GM19193 (cell line): ENCODE results near the gene ZDHHC14.

Experiments
- POLR2A ChIP-seq: IDR thresholded peaks from 4 replicates; pipeline ENCODE4 v1.6.1; 2011; ENCODE audit not compliant: insufficient read depth, insufficient read length; ENCODE audit errors: extremely low read depth

ZDHHC14 gene

DNA sequence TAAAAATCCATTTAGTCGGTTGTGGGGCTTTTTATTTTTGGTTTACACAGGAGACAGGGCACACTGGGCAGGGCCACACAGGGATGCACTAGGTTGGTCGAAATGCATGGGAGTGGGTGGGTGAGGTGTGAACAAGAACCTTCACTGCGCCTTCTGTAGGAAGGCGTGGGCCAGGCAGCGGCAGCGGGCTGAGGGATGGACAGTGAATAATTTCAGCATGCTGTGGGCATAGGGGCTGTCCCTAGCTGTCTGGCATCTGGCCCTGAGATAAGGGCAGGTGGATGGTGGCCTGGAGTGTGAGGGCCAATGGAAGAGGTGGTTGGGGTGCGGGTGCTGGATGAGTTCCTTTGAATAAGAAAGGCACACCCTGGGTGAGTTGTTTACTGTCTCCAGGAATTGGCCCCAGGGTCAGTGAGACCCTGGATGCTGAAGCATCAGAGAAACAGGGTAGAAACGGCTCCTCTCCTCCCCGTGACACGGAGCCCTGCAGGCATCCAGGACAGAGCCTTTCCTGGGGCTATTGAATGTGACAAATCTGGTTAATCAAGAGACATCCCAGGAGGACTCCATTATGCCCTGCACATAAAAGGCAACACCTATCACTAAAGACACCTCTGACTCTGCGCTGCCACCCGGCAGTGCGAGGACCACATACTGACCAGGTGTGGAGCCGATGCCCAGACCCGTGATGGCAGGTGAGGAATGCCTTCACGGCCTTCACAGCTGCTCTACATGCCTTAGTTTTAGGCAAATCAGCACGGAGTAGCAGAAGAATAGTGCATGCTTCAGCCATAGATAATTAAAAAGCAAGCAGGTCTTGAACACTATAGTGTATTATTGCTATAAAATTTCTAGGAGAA, 319.0 kb downstream of the ZDHHC14 start:
- no peak for TF ChIP-seq POLR2A

DNA sequence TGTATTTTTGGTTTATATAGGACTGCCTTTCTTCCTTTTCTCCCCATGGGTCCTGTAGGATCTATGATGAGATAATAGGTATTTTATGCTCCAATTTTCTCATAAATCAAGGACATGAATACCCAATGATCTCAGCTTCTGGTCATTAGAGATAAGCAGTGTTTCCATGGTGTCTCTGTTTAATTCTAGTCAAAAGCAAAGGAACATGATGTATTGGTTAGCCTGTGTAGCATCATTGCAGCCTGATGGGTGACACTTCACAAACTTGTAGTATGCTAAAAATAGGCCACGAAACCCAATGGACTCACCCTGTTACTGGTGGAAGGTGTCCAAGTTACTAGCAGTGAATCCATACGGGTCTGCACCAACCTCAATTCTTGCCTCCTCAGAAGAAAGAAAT, 325.9 kb downstream of the ZDHHC14 start:
- no peak for TF ChIP-seq POLR2A

DNA sequence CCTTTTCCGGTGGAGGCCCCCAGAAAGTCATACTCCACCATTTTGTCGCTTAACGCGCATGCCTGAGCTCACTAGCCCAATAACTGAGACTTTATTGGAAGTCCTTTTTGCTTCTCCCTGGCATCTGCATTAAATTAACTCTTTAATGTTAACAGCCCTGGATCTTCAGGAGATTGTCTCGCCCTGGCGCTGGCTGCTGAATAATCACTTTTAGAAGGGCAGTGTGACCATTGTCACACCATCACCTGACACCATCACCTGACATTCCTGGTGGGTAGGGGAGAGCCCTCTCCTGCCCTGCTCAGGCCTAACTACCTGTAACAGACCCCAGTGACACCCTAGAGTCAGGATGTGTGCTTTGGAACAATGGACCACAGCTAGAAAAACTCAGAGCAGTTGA, 326.6 kb downstream of the ZDHHC14 start:
- TF ChIP-seq POLR2A, result no peak

DNA sequence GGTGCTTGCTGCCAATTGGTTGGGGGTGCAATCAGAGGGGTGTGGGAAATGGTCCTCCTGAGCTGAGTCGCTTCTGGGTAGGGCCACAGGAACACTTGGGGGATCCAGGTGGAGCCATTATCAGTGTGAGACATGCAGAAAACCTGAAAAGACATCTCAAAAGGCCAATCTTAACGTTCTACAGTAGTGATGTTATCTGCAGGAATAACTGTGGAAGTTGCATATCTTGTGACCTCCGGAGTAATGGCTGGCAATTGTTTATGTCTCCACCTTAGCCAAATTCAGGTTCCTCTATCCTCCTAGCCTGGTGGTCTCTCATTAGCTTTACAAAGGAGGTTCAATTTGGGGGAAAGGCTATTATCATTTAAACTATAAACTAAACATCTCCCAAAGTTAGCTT, 327.2 kb downstream of the ZDHHC14 start:
- no peak for TF ChIP-seq POLR2A

DNA sequence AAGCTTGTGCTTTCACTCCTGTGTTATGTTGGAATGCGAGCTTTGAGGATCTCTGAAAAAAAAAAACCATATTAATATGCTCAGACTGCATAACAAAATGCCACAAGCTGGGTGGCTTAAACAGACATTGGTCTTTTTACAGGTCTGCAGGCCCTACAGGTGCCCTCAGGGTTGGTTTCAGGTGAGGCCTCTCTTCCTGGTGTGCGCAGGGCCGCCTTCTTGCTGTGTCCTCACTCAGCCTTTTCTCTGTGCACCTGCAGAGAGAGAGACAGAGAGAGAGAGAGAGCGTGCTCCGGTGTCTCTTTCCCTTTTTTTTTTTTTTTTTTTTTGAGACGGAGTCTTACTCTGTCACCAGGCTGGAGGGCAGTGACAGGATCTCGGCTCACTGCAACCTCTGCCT, 327.9 kb downstream of the ZDHHC14 start:
- no peak for TF ChIP-seq POLR2A

DNA sequence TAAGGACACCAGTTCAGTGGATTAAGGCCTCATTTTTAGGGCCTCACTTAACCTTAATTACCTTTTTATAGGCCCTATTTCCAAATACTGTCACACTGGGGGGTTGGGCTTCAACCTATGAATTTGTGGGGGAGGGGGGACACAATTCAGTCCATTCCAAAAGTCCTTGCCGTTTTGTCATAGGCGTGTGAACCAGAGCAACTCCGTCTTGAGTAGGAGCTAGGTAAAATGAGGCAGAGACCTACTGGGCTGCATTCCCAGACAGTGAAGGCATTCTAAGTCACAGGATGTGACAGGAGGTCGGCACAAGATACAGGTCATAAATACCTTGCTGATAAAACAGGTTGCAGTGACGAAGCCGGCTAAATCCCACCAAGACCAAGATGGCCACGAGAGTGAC, 328.6 kb downstream of the ZDHHC14 start:
- no peak for TF ChIP-seq POLR2A

DNA sequence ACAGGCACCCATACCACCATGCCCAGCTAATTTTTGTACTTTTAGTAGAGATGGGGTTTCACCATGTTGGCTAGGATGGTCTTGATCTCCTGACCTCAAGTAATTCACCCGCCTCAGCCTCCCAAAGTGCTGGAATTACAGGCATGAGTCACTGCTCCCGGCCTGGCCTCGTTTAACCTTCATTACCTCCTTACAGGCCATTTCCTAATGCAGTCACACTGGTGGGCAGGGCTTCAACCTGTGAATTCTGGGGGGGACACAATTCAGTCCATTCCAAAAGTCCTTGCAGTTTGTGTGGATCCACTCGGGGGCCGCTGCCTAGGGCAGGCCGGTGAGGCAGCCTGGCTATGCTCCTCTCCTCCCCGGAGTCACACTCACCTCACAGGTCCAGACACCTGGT, 329.6 kb downstream of the ZDHHC14 start:
- no peak for TF ChIP-seq POLR2A

DNA sequence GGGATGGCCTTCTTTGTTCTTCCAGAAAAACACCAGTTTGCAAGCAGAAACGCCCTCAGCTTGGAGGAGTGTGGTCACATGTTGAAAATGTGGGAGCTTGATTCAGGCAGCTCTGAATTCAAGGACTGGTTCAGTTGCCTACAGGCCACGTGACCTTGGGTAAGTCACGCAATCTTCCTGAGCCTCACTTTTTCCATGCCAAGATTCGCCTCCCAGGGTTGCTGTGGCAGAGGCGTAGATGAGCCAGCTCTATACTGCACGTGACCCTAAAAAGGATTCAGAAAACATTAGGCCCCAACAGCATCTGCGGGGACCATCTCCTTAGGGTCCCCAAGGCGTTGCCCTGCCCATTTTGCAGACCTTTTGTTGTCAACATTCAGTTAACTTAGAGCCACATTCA, 330.1 kb downstream of the ZDHHC14 start:
- TF ChIP-seq POLR2A, result no peak

DNA sequence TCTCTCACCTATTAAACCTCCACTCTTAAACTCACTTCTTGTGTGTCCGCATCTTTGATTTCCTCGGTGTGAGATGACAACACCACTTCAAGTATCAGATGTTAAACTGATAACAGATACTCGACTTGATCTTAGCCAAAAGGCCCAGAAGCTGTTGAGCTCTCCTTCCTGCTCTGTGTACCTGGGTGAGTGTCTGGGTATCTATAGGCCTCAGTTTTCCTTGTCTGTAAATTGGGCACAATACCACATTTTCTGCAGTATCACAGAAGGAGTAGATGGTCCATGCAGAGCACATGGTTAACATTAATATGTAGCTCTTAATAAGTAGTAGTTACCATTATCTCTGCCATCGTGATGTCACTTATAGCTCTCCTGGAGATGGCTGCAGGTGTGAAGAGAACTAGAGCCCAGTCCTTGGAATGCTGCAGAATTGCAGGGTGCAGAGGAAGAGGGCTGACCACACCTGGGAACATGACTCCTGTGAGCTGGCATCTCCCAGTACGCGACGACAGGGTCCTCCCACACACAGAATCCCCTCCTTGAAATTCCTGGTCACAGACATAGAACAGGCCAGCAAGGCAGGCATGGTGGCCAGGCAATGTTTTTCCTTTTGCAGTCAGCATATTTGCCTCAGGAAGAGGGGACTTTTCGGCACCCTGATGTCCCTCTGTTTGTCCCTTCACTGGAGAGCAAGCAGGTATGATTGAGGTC, 331.8 kb downstream of the ZDHHC14 start:
- no peak for TF ChIP-seq POLR2A

DNA sequence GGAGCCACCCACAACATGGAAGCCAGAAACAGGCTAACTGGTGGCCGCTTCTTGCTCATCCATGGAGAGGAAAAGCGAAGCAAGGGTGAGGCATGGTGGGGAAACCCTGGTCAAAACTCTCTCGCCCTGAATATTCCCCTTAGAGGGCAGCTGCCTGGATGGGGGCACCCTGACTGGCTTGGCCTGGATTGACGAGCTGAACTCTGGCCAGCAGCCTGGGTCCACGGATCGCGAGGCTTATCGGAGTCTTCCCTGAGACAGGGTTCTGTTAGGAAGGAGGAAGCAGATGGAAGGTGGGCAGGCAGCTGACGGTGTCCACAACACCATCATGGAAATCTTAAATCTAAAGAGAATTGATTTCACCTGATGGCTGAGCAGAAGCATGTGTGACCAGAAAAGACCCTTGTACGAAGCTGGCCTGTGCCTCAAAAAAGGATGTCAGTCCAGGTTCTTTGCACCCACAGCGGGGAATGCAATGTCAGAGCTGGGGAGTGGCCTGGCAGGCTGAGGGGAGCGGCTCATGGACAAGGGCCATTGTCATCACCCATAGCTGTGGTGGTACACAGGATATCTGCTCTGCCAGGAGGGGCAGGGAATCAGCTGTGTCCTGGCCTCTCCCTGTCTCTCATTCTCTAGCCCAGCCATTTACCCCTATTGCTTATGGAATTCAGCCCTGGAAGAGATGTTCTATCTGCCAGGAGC, 332.6 kb downstream of the ZDHHC14 start:
- TF ChIP-seq POLR2A, result no peak

DNA sequence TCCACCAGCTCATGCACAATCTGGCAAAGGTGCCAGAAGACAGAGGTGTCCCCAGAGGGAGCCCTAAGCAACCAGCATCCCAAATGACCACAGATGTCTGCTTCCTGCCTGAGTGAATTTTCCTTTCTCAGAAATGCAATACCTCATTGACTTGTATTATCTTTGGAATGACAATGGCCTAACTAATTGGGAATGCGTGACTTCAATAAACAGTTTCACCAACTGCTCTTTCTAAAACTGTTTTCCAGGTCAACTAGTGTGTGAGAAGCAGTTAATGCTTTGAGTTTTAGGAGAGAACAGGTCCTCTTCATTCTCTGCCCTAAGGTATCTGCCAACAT, 333.1 kb downstream of the ZDHHC14 start:
- no peak for TF ChIP-seq POLR2A

DNA sequence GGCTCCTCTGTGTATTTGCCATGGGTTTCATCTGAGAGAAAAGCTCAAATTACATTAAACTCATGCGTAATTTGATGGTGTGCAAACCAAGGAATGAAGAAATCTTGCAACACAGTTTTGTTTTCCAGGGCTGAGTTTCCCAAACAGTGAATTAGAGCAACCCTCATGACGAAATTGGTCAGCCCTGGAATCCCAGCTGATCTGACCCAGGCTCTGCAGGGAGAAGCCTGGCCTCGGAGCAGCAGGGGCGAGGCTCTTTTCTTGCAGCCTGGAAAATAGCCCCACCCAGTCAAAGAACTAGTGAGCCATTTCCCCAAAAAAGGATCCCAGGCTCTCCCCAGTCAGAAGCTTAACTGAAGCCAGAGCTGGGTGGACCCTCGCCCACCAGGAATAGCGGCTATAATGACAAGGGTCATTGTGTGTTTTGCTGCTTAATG, 334.8 kb downstream of the ZDHHC14 start:
- TF ChIP-seq POLR2A, result no peak

DNA sequence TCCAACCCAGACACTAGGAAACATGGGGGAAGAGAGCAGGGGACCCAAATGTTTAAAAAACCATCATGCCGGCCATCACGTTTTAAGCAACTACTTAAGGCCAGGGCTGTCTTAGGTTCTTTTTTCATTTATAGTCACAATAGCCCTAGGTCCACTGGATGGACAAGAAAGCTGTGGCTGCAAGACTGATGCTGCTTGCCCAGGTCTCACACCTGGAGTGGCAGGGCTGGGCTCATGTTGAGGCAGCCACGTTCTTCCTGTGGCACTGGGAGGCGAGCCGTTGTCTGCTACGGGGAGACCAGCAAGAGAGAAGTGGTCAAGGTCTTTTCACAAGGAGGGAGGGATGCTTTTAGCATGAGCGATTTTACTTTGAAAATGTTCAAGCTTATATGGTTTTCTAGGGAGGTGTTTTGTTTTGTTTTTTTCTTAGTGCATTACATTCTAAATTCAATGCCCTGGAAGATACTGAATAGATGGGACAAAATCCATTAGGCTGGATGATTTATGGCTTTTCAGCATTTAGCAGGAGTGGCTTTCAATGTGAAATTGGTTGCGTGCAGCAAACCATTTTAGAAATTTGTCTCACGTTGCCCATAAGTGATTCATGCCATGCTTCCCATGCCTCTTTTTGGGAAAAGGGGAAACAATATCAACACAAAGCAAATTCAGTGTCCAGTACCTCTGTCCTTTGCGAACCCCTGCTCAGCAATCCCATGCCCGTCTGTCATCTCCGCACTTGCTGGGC, 335.4 kb downstream of the ZDHHC14 start:
- no peak for TF ChIP-seq POLR2A

DNA sequence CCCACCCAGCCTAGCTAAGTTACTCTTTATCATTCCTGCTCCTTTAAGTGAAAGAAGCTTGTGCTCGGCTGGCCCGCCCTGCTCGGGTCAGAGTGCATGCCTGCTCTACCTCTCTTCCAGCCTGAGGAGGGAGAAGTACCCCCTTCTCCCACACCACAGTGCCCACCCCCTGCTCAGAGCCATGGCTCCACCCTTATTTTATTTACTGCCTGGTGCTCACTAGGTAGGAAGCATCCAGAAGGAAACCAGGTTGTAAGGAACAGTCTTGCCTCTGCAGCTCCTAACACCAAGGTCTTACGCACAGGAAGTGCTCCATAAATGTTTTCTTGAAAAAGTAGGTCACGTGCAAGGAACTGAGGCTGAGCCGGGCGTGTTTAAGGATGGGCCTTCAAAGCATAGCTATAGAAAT, 336.4 kb downstream of the ZDHHC14 start:
- no peak for TF ChIP-seq POLR2A
